K562 (cell line): ENCODE data around the gene UBE2J2. TPM values are rescaled to one million over a fixed set of nuclear protein-coding genes. Genes with fewer than 3 reads are reported as not detected.

ENCODE experiments used
- FIP1L1 ChIP-seq: fragments of 200-400 bp; formaldehyde crosslinking; IDR thresholded peaks from 2 replicates; pipeline ENCODE4 v1.6.1; 2018; ENCODE audit warnings: mild to moderate bottlenecking, low read depth, low read length; ENCODE audit not compliant: poor library complexity, severe bottlenecking
- FOSL1 ChIP-seq: fragments of 200-800 bp; sonication (Bioruptor generic); conservative IDR thresholded peaks from 2 replicates; pipeline ENCODE4 v1.6.1; 2016; ENCODE audit warnings: missing genetic modification characterization, missing compliant biosample characterization
- NEUROD1 ChIP-seq: fragments of 150-350 bp; IDR thresholded peaks from 2 replicates; pipeline ENCODE4 v1.6.1; 2014; ENCODE audit warnings: borderline replicate concordance, low read length, low read depth; ENCODE audit not compliant: partially characterized antibody
- POLR2AphosphoS2 ChIP-seq: IDR thresholded peaks from 2 replicates; pipeline ENCODE4 v1.6.1; 2012; ENCODE audit warnings: low read length, improper control_type of control experiment
- POLR2G ChIP-seq: fragments of 200-400 bp; formaldehyde crosslinking; IDR thresholded peaks from 2 replicates; pipeline ENCODE4 v1.6.1; 2017; ENCODE audit warnings: low read depth, mild to moderate bottlenecking, antibody characterized with exemption, low read length, moderate library complexity
- RBBP5 ChIP-seq: fragments of 200-600 bp; sonication (generic); IDR thresholded peaks from 2 replicates; pipeline ENCODE4 v1.6.1; 2012; ENCODE audit warnings: borderline replicate concordance, mild to moderate bottlenecking, low read length, control low read depth, inconsistent platforms; ENCODE audit not compliant: insufficient read depth, poor library complexity, severe bottlenecking
- RBFOX2 ChIP-seq: fragments of 200-400 bp; formaldehyde crosslinking; IDR thresholded peaks from 2 replicates; pipeline ENCODE4 v1.6.1; 2017; ENCODE audit warnings: low read depth, mild to moderate bottlenecking, low read length, moderate library complexity
- TEAD4 ChIP-seq, 2 experiments: sonication (generic) in 1 of 2; formaldehyde crosslinking in 1 of 2; IDR thresholded peaks; 2 replicates each; pipeline versions ENCODE4 v1.6.1 to v1.8.0; 2012 to 2022; ENCODE audit warnings: borderline replicate concordance in 1 of 2, inconsistent platforms in 1 of 2, low read length in 1 of 2, mild to moderate bottlenecking in 1 of 2, missing genetic modification reagents in 1 of 2
- ZBTB17 ChIP-seq: fragments of 450-650 bp; formaldehyde crosslinking; IDR thresholded peaks from 2 replicates; pipeline ENCODE4 v1.4.0; 2020; ENCODE audit warnings: mild to moderate bottlenecking
- ZBTB40 ChIP-seq, 2 experiments: fragments of 450-650 bp in 1 of 2; sonication (generic) in 1 of 2; formaldehyde crosslinking in 1 of 2; IDR thresholded peaks; 2 replicates each; pipeline versions ENCODE4 v1.7.1 to v1.9.0; 2016 to 2022; ENCODE audit warnings: inconsistent platforms in 1 of 2, mild to moderate bottlenecking in 1 of 2, missing genetic modification reagents in 1 of 2
- ZC3H4 ChIP-seq: sonication (generic); formaldehyde crosslinking; IDR thresholded peaks from 2 replicates; pipeline ENCODE4 v1.9.0; 2021; ENCODE audit warnings: missing genetic modification reagents, borderline replicate concordance
- polyA plus RNA-seq, 8 experiments: library from polyadenylated mRNA; depleted of rRNA in 4 of 8; stranded (reverse) in 5 of 8; unstranded in 3 of 8; fragments of >200 nt; fragmentation: Nextera tagmentation in 2 of 8; fragmentation: Illumina TruSeq in 1 of 8; extraction: Ambion mirVana in 2 of 8; extraction: Trizol in 1 of 8; gene quantifications; 2 replicates each; pipeline versions ENCODE4 v1.2.1 to v1.2.3, GENCODE V29; 2011 to 2014; ENCODE audit warnings: inconsistent platforms in 1 of 8, missing spikeins in 1 of 8
- total RNA-seq, 7 experiments: library from RNA; depleted of rRNA in 6 of 7; stranded (reverse); fragments of >200 nt in 6 of 7; fragmentation: Illumina TruSeq in 2 of 7; extraction: Trizol in 2 of 7; gene quantifications; 2 replicates each; pipeline versions ENCODE4 v1.2.1 to v1.2.3, GENCODE V29; 2011 to 2021; ENCODE audit warnings: low replicate concordance in 1 of 7
- TF ChIP-seq, protein P1 (sequence below): fragments of 450-650 bp; IDR thresholded peaks from 2 replicates; pipeline ENCODE4 v1.6.1; 2016; ENCODE audit warnings: borderline replicate concordance
- TF ChIP-seq, protein P2 (sequence below): IDR thresholded peaks from 2 replicates; pipeline ENCODE4 v1.6.1; 2016; ENCODE audit warnings: missing genetic modification characterization, missing compliant biosample characterization
- TF ChIP-seq, protein P3 (sequence below): fragments of 250-450 bp; sonication (Bioruptor Pico); IDR thresholded peaks from 2 replicates; pipeline ENCODE4 v1.8.0; 2021; ENCODE audit warnings: moderate library complexity, mild to moderate bottlenecking, inconsistent platforms

UBE2J2 gene
- total and polyA plus RNA-seq, 9 of the 15 experiments (the other 6 are each of a cell fraction or from before 2014, with no cell fraction given), result 0.93 to 112 (median 75.5) TPM

DNA sequence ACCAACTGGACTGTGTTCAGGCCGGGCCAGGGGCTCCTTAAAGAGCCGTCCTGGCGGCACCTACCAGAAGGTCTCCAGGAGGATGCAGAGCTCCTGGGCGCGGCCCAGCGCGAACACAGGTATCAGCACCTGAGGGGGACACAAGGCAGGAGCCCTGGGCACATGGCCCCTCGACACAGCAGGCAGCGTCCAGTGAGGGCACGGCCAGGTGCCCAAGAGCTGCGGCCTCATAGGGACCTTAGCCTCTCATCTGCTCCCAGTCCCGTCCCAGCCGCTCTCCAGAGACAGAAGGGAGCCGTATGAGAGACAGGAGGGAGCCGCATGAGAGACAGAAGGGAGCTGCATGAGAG is 40.6 kb upstream of the UBE2J2 start (continued):
- no peak for TF ChIP-seq ZBTB40 (IDR thresholded peaks at IDR 0.05)
- no peak for TF ChIP-seq ZBTB40 (CRISPR knock-in tag; IDR thresholded peaks at IDR 0.05)
- no peak for TF ChIP-seq FOSL1 (tag)
- no peak for TF ChIP-seq RBBP5
- no peak for TF ChIP-seq TEAD4 (IDR thresholded peaks at IDR 0.05; ENCODE audit: low read length)
- TF ChIP-seq TEAD4 (CRISPR knock-in tag; IDR thresholded peaks at IDR 0.05; ENCODE audit: borderline replicate concordance), result no peak
- peak; percentile 64; the same call in 1 of the 2 replicates for TF ChIP-seq POLR2AphosphoS2
- TF ChIP-seq, protein P1, sequence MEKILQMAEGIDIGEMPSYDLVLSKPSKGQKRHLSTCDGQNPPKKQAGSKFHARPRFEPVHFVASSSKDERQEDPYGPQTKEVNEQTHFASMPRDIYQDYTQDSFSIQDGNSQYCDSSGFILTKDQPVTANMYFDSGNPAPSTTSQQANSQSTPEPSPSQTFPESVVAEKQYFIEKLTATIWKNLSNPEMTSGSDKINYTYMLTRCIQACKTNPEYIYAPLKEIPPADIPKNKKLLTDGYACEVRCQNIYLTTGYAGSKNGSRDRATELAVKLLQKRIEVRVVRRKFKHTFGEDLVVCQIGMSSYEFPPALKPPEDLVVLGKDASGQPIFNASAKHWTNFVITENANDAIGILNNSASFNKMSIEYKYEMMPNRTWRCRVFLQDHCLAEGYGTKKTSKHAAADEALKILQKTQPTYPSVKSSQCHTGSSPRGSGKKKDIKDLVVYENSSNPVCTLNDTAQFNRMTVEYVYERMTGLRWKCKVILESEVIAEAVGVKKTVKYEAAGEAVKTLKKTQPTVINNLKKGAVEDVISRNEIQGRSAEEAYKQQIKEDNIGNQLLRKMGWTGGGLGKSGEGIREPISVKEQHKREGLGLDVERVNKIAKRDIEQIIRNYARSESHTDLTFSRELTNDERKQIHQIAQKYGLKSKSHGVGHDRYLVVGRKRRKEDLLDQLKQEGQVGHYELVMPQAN, result no peak
- TF ChIP-seq, protein P2, sequence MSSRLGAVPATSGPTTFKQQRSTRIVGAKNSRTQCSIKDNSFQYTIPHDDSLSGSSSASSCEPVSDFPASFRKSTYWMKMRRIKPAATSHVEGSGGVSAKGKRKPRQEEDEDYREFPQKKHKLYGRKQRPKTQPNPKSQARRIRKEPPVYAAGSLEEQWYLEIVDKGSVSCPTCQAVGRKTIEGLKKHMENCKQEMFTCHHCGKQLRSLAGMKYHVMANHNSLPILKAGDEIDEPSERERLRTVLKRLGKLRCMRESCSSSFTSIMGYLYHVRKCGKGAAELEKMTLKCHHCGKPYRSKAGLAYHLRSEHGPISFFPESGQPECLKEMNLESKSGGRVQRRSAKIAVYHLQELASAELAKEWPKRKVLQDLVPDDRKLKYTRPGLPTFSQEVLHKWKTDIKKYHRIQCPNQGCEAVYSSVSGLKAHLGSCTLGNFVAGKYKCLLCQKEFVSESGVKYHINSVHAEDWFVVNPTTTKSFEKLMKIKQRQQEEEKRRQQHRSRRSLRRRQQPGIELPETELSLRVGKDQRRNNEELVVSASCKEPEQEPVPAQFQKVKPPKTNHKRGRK (tag), result no peak
- no peak for TF ChIP-seq ZBTB17 (CRISPR knock-in tag)
- peak; percentile 63; the same call in 1 of the 2 replicates for TF ChIP-seq POLR2G
- TF ChIP-seq RBFOX2, result peak; percentile 63
- 0 out of 2 replicates have a peak, but pooled peaks have one; percentile 26 for TF ChIP-seq ZC3H4 (CRISPR knock-in tag)
- TF ChIP-seq, protein P3, sequence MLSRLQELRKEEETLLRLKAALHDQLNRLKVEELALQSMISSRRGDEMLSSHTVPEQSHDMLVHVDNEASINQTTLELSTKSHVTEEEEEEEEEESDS (CRISPR knock-in tag), result no peak
- TF ChIP-seq NEUROD1, result no peak
- TF ChIP-seq FIP1L1, result peak; percentile 45
- TF ChIP-seq, all 486 proteins: peak for 6
